Endodermal cell (in vitro differentiated cells): Measurements from ENCODE around the gene NRG2. TPM values are rescaled to one million over a fixed set of nuclear protein-coding genes. Genes with fewer than 3 reads are reported as not detected.

Source experiments
- DNase-seq: peaks from one replicate; pipeline ENCODE4 v3.0.0-alpha.2; 2017
- H3K27ac ChIP-seq: 2 replicates; pipeline ENCODE4 v1.5.1; 2013; ENCODE audit warnings: mild to moderate bottlenecking, low read depth, low read length, moderate library complexity
- H3K27me3 ChIP-seq: 2 replicates; pipeline ENCODE4 v1.6.1; 2013; ENCODE audit warnings: mild to moderate bottlenecking, low read length, moderate library complexity; ENCODE audit not compliant: insufficient read depth, control insufficient read depth, poor library complexity, severe bottlenecking
- H3K36me3 ChIP-seq: 2 replicates; pipeline ENCODE4 v1.7.0; 2013; ENCODE audit warnings: mild to moderate bottlenecking, low read length, moderate library complexity; ENCODE audit not compliant: control insufficient read depth, insufficient read depth
- H3K4me1 ChIP-seq: one replicate; pipeline ENCODE4 v1.7.0; 2013; ENCODE audit warnings: low read length; ENCODE audit not compliant: control insufficient read depth, insufficient read depth
- H3K4me3 ChIP-seq: 2 replicates; pipeline ENCODE4 v1.5.1; 2013; ENCODE audit warnings: mild to moderate bottlenecking, low read length, moderate library complexity
- H3K9ac ChIP-seq: 2 replicates; pipeline ENCODE4 v1.6.1; 2013; ENCODE audit warnings: mild to moderate bottlenecking, low read length, moderate library complexity; ENCODE audit not compliant: poor library complexity, severe bottlenecking; ENCODE audit errors: extremely low read depth
- H3K9me3 ChIP-seq: 2 replicates; pipeline ENCODE4 v1.6.1; 2013; ENCODE audit warnings: mild to moderate bottlenecking, low read length, moderate library complexity; ENCODE audit not compliant: control insufficient read depth
- H3K27ac Mint-ChIP-seq: 2 replicates; pipeline ENCODE4 v1.8.0; 2020; ENCODE audit warnings: mixed read lengths
- H3K27me3 Mint-ChIP-seq: 2 replicates; pipeline ENCODE4 v1.8.0; 2021; ENCODE audit warnings: mild to moderate bottlenecking, mixed read lengths; ENCODE audit not compliant: insufficient read depth
- H3K36me3 Mint-ChIP-seq: 2 replicates; pipeline ENCODE4 v1.8.0; 2020; ENCODE audit warnings: low read depth, mixed read lengths
- H3K4me1 Mint-ChIP-seq: 2 replicates; pipeline ENCODE4 v1.8.0; 2020; ENCODE audit warnings: mixed read lengths
- H3K4me3 Mint-ChIP-seq: 2 replicates; pipeline ENCODE4 v1.8.0; 2020; ENCODE audit warnings: mild to moderate bottlenecking, moderate library complexity, mixed read lengths
- H3K9me3 Mint-ChIP-seq: 2 replicates; pipeline ENCODE4 v1.8.0; 2020; ENCODE audit warnings: mild to moderate bottlenecking, mixed read lengths
- WGBS, 2 experiments: methylation state at CpG; one replicate each; pipeline versions ENCODE4 v1.1.5 to v1.1.7; 2013; ENCODE audit warnings: missing lambda C conversion rate in 2 of 2, mixed read lengths in 1 of 2; ENCODE audit not compliant: insufficient coverage in 1 of 2, insufficient read length in 1 of 2; 5-methylcytosine and 5-hydroxymethylcytosine counted together
- total RNA-seq, 2 donors: library from RNA; stranded (reverse); fragmentation: NEBNext Ultra II Directional in 1 of 2; extraction: Animal tissue kit (Norgen Biotek cat#: 25700) in 1 of 2; gene quantifications; 2 replicates in 1 of 2; 3 replicates in 1 of 2; pipeline ENCODE4 v1.2.1, GENCODE V29; 2021
- TF ChIP-seq, protein P1 (sequence below): fragments of 200-600 bp; sonication (generic); conservative IDR thresholded peaks from 2 replicates; pipeline ENCODE4 v1.5.0; 2021; ENCODE audit warnings: antibody characterized with exemption, mild to moderate bottlenecking

NRG2 gene
- total RNA-seq, 2 donors from 2014 or later, result 10.8 to 12.5 TPM

GRCh38 chr5:139997276-139997675, 45.8 kb downstream of the NRG2 start:
- peaks cover 29% of the 10 kb centered on the region for H3K27me3 ChIP-seq
- H3K9me3 ChIP-seq, result no peaks in the 10 kb centered on the region
- WGBS, 2 experiments, result 89% methylated on average over 1 of the region's 1 CpG; no CpG with 5 or more reads in 1 of the 2 experiments
- Mint-ChIP-seq H3K27me3 (peaks cover 53% of the 10 kb centered on the region), H3K9me3 (no peaks in the 10 kb centered on the region), H3K27ac (no peak overlapping the region), H3K4me3 (no peak overlapping the region), H3K4me1 (peaks cover 23% of the 10 kb centered on the region), H3K36me3 (no peaks in the 10 kb centered on the region)
- no peak for DNase-seq
- no peaks in the 10 kb centered on the region for H3K36me3 ChIP-seq
- H3K4me1 ChIP-seq, result peaks cover 5% of the 10 kb centered on the region
- H3K4me3 ChIP-seq, result no peak overlapping the region
- no peak overlapping the region for H3K27ac ChIP-seq
- TF ChIP-seq, protein P1, sequence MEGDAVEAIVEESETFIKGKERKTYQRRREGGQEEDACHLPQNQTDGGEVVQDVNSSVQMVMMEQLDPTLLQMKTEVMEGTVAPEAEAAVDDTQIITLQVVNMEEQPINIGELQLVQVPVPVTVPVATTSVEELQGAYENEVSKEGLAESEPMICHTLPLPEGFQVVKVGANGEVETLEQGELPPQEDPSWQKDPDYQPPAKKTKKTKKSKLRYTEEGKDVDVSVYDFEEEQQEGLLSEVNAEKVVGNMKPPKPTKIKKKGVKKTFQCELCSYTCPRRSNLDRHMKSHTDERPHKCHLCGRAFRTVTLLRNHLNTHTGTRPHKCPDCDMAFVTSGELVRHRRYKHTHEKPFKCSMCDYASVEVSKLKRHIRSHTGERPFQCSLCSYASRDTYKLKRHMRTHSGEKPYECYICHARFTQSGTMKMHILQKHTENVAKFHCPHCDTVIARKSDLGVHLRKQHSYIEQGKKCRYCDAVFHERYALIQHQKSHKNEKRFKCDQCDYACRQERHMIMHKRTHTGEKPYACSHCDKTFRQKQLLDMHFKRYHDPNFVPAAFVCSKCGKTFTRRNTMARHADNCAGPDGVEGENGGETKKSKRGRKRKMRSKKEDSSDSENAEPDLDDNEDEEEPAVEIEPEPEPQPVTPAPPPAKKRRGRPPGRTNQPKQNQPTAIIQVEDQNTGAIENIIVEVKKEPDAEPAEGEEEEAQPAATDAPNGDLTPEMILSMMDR, result no peak
- H3K9ac ChIP-seq, result no peak overlapping the region

- Mint-ChIP-seq H3K27me3 (peaks cover 55% of the 10 kb centered on the region), H3K36me3 (no peaks in the 10 kb centered on the region), H3K4me1 (peaks cover 23% of the 10 kb centered on the region), H3K4me3 (no peak overlapping the region), H3K9me3 (no peaks in the 10 kb centered on the region), H3K27ac (no peak overlapping the region)
- no peaks in the 10 kb centered on the region for H3K36me3 ChIP-seq
- H3K4me1 ChIP-seq, result peaks cover 5% of the 10 kb centered on the region
- H3K9ac ChIP-seq, result no peak overlapping the region
- TF ChIP-seq, protein P1, result no peak
- WGBS, 2 experiments, result 90 to 100% methylated on average over 1 of the region's 1 CpG
- no peak overlapping the region for H3K4me3 ChIP-seq
- no peak overlapping the region for H3K27ac ChIP-seq
- peaks cover 25% of the 10 kb centered on the region for H3K27me3 ChIP-seq
- no peak for DNase-seq
- no peaks in the 10 kb centered on the region for H3K9me3 ChIP-seq
Measured at GRCh38 chr5:139995929-139996328, 47.2 kb downstream of the NRG2 start.

DNA sequence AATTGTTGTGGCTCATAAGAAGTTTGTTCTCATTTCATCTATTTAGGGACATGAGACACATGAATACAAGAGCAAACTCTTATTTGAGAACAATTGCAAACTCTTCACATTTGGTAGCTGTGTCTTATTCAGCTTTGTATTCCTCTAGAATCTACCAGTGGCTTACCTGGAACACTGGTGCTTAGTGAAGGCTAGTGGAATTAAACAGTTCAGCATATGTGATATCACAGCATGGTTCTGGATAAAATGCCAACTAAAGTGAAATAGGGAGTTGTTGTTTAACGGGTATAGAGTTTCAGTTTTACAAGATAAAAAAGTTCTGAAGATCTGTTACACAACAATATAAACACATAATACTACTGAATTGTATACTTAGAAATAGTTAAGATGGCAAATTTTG, 48.9 kb downstream of the NRG2 start:
- TF ChIP-seq, protein P1, result no peak
- Histone ChIP-seq H3K4me3 (no peak overlapping the region), H3K4me1 (peaks cover 5% of the 10 kb centered on the region), H3K36me3 (no peaks in the 10 kb centered on the region), H3K27me3 (peaks cover 11% of the 10 kb centered on the region), H3K9ac (no peak overlapping the region), H3K9me3 (no peaks in the 10 kb centered on the region), H3K27ac (no peak overlapping the region)
- H3K27me3 Mint-ChIP-seq, result peaks cover 43% of the 10 kb centered on the region
- H3K27ac Mint-ChIP-seq, result no peak overlapping the region
- peaks cover 20% of the 10 kb centered on the region for H3K4me1 Mint-ChIP-seq
- H3K4me3 Mint-ChIP-seq, result no peak overlapping the region
- H3K36me3 Mint-ChIP-seq, result no peaks in the 10 kb centered on the region
- 100% methylated on average over 1 of the region's 1 CpG; no CpG with 5 or more reads in 1 of the 2 experiments for WGBS, 2 experiments
- peaks cover 1% of the 10 kb centered on the region for H3K9me3 Mint-ChIP-seq
- DNase-seq, result no peak
